HEK293T (cell line): ENCODE measurements around the gene RPRD1A.

Source experiments
- BHLHE40 ChIP-seq: fragments of 450-650 bp; IDR thresholded peaks from 2 replicates; pipeline ENCODE4 v1.6.1; 2016; ENCODE audit warnings: mild to moderate bottlenecking, moderate library complexity, borderline replicate concordance
- NFRKB ChIP-seq: fragments of 450-650 bp; IDR thresholded peaks from 2 replicates; pipeline ENCODE4 v1.6.1; 2016; ENCODE audit warnings: mild to moderate bottlenecking, moderate library complexity

DNA sequence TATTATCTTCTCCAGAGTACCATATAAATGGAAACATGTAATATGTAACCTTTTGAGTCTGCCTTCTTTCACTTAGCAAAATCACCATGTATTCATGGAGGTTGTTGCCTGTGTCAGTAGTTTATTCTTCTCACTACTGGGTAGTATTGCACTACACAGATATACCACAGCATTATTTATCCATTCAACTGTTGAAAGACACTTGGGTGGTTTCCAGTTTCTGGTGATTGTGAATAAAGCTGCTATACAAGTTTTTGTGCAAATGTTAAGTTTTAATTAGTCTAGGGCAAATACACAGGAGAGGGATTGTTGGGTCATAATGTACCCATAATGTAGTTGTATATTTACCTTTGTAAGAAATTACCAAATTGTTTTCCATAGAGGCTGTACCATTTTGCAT lies 29.6 kb upstream of the RPRD1A start:
- TF ChIP-seq NFRKB (no peak), BHLHE40 (no peak)
